Measurements from ENCODE around the gene MTX1. TPM values are rescaled to one million over a fixed set of nuclear protein-coding genes. Genes with fewer than 3 reads are reported as not detected.

The MTX1 gene
- total and polyA plus RNA-seq, 9 of the 15 experiments (the other 6 are each of a cell fraction or from before 2014, with no cell fraction given), result 29.1 to 98.4 (median 66.9) TPM

GRCh38 chr1:155256058-155256852 lies 47.8 kb downstream of the MTX1 start:
- Histone ChIP-seq H2AFZ (ENCODE audit: low read depth, low read length) (no peak overlapping the region; the same call in 1 of the 2 replicates), H3K36me3 (ENCODE audit: control insufficient read depth, insufficient read depth, low read length) (peaks cover 43% of the 10 kb centered on the region; the same call in 2 of the 3 replicates), H3K4me2 (ENCODE audit: insufficient read depth, low read length) (peak overlapping the region; percentile 81), H3K4me1 (replicated peaks in 1 of 2; ENCODE audit: control insufficient read depth in 2 of 2, insufficient read depth in 2 of 2, low read length in 2 of 2) (peaks cover 22 to 44% of the 10 kb centered on the region in 2 experiments), H3K79me2 (ENCODE audit: control insufficient read depth, insufficient read depth, low read length) (peaks cover 31% of the 10 kb centered on the region), H3K27ac (ENCODE audit: extremely low read depth, low read depth, low read length) (peak overlapping the region; percentile 65; the same call in 2 of the 3 replicates), H3K27me3 (ENCODE audit: control insufficient read depth in 2 of 2, insufficient read depth in 2 of 2, low read length in 2 of 2) (no peaks in the 10 kb centered on the region), H3K9me1 (ENCODE audit: control insufficient read depth, insufficient read depth, low read length) (no peaks in the 10 kb centered on the region), H3K9me3 (replicated peaks; ENCODE audit: control insufficient read depth, insufficient read depth, low read depth, low read length) (no peaks in the 10 kb centered on the region), H4K20me1 (replicated peaks; ENCODE audit: control insufficient read depth, insufficient read depth, low read length) (no peaks in the 10 kb centered on the region), H3K4me3 (peak overlapping the region; percentile 58; the same call in 1 of the 2 replicates), H3K9ac (ENCODE audit: insufficient read depth in 1 of 2, low read depth in 2 of 2, low read length in 2 of 2) (peak overlapping the region; percentile 75 to 97)
- DNase-seq (ENCODE audit: extremely low read depth in 1 of 4, low spot score in 3 of 4) (peak in 1 of 4 experiments; percentile 10), ATAC-seq (0 out of 3 replicates have a peak, but pooled peaks have one; percentile 5), FAIRE-seq (no peak)
- ChIA-PET CTCF (ENCODE audit: low intra/inter-chr PET ratio) (no interaction called here), POLR2A (interaction anchor here (0.6 to 2.1 kb wide), 5 partner anchors 10 to 181 kb away, joined by 3 to 9 read pairs (median 4); a partner anchor contains a TSS)
- TF ChIP-seq ETS1 (conservative IDR thresholded peaks at IDR 0.05; ENCODE audit: control insufficient read depth, low read depth, low read length), result no peak
- no peak for TF ChIP-seq BACH1 (tag; IDR thresholded peaks at IDR 0.05)
- no peak for TF ChIP-seq ZBTB26 (CRISPR knock-in tag; IDR thresholded peaks at IDR 0.05)
- TF ChIP-seq ZNF282 (CRISPR knock-in tag; IDR thresholded peaks at IDR 0.05), result 0 out of 2 replicates have a peak, but pooled peaks have one; percentile 41
- TF ChIP-seq MTA3 (IDR thresholded peaks at IDR 0.05; ENCODE audit: borderline replicate concordance), result no peak
- TF ChIP-seq MXD1 (CRISPR knock-in tag; IDR thresholded peaks at IDR 0.05; ENCODE audit: borderline replicate concordance, poor library complexity, severe bottlenecking), result no peak
- 0 out of 4 replicates have a peak, but pooled peaks of 1 of the 2 experiments have one; percentile 13 for TF ChIP-seq FOXA3 (CRISPR knock-in tag; conservative IDR thresholded peaks at IDR 0.05 in 1 of 2, IDR thresholded peaks at IDR 0.05 in 1 of 2)
- no peak for TF ChIP-seq GATA2 (CRISPR knock-in tag; IDR thresholded peaks at IDR 0.05)
- TF ChIP-seq ZNF586 (CRISPR knock-in tag; conservative IDR thresholded peaks at IDR 0.05), result no peak
- no peak for TF ChIP-seq TAL1 (IDR thresholded peaks at IDR 0.05)
- TF ChIP-seq TAF1 (IDR thresholded peaks at IDR 0.05; ENCODE audit: control insufficient read depth, extremely low read depth, insufficient read depth, low read length, severe bottlenecking), result peak; percentile 6
- no TSS peak for BruUV-seq (replicated peaks)
- intact Hi-C loops (cut with micrococcal nuclease) (loop anchor here (10.0 kb wide), 1 partner anchor 249 kb away; no protein-coding TSS in a partner anchor), in situ Hi-C loops (cut with MboI) (loop anchor here (10.0 kb wide), 1 partner anchor 339 kb away; no protein-coding TSS in a partner anchor)
- 90% methylated on average over 19 of the region's 20 CpGs for WGBS (ENCODE audit: insufficient coverage, low coverage, missing lambda C conversion rate)

Data from K562 (cell line).